ENCODE measurements around the gene DSCAM.

DSCAM gene

DNA sequence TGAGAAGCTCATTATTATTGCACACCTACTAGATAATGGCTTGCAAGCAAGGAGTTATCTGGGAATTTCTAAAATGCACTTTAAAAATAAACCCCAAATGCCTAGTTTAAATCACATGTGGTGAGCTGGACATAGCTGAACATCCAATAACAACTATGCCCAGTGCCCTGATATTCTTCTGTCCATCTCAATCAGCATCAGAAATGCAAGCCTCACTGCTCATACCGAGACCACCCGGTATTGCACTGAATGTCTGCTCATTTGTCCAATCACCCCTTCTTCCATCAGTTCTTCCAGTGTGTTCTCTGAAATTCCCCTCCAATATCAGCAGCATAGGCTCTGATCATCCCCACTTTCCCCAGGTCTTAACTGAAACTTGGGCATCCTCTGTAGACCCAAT lies 383.8 kb downstream of the DSCAM start:
- TF ChIP-seq, protein P1, sequence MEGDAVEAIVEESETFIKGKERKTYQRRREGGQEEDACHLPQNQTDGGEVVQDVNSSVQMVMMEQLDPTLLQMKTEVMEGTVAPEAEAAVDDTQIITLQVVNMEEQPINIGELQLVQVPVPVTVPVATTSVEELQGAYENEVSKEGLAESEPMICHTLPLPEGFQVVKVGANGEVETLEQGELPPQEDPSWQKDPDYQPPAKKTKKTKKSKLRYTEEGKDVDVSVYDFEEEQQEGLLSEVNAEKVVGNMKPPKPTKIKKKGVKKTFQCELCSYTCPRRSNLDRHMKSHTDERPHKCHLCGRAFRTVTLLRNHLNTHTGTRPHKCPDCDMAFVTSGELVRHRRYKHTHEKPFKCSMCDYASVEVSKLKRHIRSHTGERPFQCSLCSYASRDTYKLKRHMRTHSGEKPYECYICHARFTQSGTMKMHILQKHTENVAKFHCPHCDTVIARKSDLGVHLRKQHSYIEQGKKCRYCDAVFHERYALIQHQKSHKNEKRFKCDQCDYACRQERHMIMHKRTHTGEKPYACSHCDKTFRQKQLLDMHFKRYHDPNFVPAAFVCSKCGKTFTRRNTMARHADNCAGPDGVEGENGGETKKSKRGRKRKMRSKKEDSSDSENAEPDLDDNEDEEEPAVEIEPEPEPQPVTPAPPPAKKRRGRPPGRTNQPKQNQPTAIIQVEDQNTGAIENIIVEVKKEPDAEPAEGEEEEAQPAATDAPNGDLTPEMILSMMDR (IDR thresholded peaks at IDR 0.05; ENCODE audit: low read depth, low read length, missing control alignments) = no peak
- no peak overlapping the region for H3K4me3 ChIP-seq (replicated peaks; ENCODE audit: low read depth, low read length)
- DNase-seq (ENCODE audit: extremely low read depth, low read depth) = no peak

DNA sequence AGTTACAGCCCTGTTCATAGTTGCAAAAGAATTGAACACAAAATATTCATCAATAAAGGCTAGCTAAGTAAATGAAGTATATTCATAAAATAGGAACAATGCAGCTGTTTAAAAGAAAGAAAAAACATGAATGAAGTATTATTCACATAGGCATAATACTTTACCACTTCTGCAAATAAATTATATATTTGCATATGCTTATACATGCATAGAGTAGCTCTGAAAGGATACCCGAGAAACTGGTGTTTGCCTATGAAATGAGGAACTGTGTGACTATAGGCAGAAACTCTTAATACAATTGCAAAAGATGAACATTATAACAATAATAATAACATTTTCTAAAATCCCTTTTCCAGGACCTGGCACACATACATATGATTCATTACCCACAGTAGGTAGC lies 385.9 kb downstream of the DSCAM start:
- no peak for DNase-seq (ENCODE audit: extremely low read depth, low read depth)
- H3K4me3 ChIP-seq (replicated peaks; ENCODE audit: low read depth, low read length) = no peak overlapping the region
- TF ChIP-seq, protein P1 (IDR thresholded peaks at IDR 0.05; ENCODE audit: low read depth, low read length, missing control alignments) = no peak

DNA sequence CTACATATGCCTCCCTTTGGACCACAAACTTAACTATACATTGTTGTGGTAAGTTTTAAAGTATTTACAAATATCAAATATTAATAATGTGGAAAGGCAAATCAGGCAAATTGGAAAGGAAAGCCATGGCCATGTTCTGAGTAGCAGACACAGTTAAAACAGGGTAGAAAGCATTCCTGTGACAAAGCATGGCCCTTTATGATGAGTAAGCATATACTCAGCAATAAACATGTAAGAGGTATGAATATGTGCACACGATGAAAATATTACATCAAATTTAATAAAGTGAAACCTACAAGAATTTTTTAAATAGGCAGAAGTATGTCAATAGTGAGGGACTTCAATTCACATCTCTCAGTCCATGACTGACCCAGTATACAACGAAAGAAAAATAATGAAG lies 389.2 kb downstream of the DSCAM start:
- H3K4me3 ChIP-seq (replicated peaks; ENCODE audit: low read depth, low read length) = no peak overlapping the region
- DNase-seq (ENCODE audit: extremely low read depth, low read depth) = no peak
- TF ChIP-seq, protein P1 (IDR thresholded peaks at IDR 0.05; ENCODE audit: low read depth, low read length, missing control alignments) = no peak

DNA sequence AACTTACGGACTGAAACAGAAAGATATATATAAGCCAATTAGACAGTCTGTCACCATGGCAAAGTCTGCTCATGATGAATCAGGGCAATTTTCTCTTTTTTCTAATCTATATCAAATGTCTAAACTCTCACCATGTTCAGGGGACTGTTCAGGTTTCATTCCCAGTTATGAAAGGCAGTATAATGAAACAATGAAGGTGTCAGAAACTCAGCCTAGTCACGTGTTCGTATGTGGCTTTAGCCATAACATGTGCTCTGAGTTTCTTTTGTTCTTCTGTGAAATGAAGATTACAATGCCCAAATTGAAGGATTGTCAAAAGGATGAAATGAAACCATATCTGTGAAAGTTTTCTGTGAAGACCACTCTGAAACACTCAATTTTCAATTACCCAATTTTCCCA lies 392.9 kb downstream of the DSCAM start:
- no peak for DNase-seq (ENCODE audit: extremely low read depth, low read depth)
- TF ChIP-seq, protein P1 (IDR thresholded peaks at IDR 0.05; ENCODE audit: low read depth, low read length, missing control alignments) = no peak
- no peak overlapping the region for H3K4me3 ChIP-seq (replicated peaks; ENCODE audit: low read depth, low read length)

- no peak for DNase-seq (ENCODE audit: extremely low read depth, low read depth)
- TF ChIP-seq, protein P1 (IDR thresholded peaks at IDR 0.05; ENCODE audit: low read depth, low read length, missing control alignments) = no peak
- H3K4me3 ChIP-seq (replicated peaks; ENCODE audit: low read depth, low read length) = no peak overlapping the region
Observed at GRCh38 chr21:40453183-40453582, 393.8 kb downstream of the DSCAM start.

- no peak for DNase-seq (ENCODE audit: extremely low read depth, low read depth)
- TF ChIP-seq, protein P1 (IDR thresholded peaks at IDR 0.05; ENCODE audit: low read depth, low read length, missing control alignments) = no peak
- no peak overlapping the region for H3K4me3 ChIP-seq (replicated peaks; ENCODE audit: low read depth, low read length)
Observed at GRCh38 chr21:40452548-40452947, 394.4 kb downstream of the DSCAM start.

DNA sequence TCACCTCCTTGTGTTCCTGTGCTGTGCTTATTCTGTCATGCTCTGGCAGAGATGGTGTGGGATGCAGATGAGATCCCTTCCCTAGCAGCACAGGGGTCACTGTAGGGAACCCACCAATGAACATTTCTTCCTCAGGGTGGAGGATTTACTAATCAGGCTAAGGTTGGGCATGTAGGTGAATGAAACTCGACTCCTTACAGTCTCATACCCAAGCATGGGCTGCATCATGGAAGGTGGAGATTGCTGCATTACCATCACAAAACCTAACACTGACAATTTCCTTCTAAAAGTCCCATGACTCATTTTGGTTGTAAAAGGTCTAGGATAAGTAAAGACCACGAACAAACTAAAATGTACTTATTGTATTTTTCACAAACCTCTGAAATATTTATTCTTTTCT lies 399.9 kb downstream of the DSCAM start:
- H3K4me3 ChIP-seq (replicated peaks; ENCODE audit: low read depth, low read length) = no peak overlapping the region
- no peak for DNase-seq (ENCODE audit: extremely low read depth, low read depth)
- TF ChIP-seq, protein P1 (IDR thresholded peaks at IDR 0.05; ENCODE audit: low read depth, low read length, missing control alignments) = no peak
